Measurements from ENCODE around the gene RPS6KA2.
"Not testable (repeated sequence)": the region's sequence is repeated elsewhere in the genome, so short reads cannot be mapped to it uniquely, and the experiment has no call there.

RPS6KA2 gene

GRCh38 chr6:166529586-166529985 lies 97.5 kb downstream of the RPS6KA2 start:
- TF ChIP-seq BHLHE40 (IDR thresholded peaks at IDR 0.05; ENCODE audit: borderline replicate concordance): no peak
- TF ChIP-seq PKNOX1 (IDR thresholded peaks at IDR 0.05): no peak
- TF ChIP-seq LEF1 (IDR thresholded peaks at IDR 0.05; ENCODE audit: borderline replicate concordance): no peak
- TF ChIP-seq ELF4 (IDR thresholded peaks at IDR 0.05): no peak
- no peak for TF ChIP-seq SUZ12 (IDR thresholded peaks at IDR 0.05)
- ChIA-PET CTCF (no interaction called here), POLR2A (no interaction called here)
- no peak for DNase-seq (ENCODE audit: extremely low spot score)

- POLR2A ChIA-PET; CTCF ChIA-PET; DNase-seq (ENCODE audit: extremely low spot score): not testable (repeated sequence)
Measured at GRCh38 chr6:166529058-166529457, 98.0 kb downstream of the RPS6KA2 start.

GRCh38 chr6:166527849-166528248 lies 99.2 kb downstream of the RPS6KA2 start:
- no peak for TF ChIP-seq CTBP1 (IDR thresholded peaks at IDR 0.05; ENCODE audit: borderline replicate concordance)
- TF ChIP-seq PKNOX1 (IDR thresholded peaks at IDR 0.05): no peak
- no peak for TF ChIP-seq TARDBP (IDR thresholded peaks at IDR 0.05)
- TF ChIP-seq ELF4 (IDR thresholded peaks at IDR 0.05): no peak
- TF ChIP-seq HDGF (IDR thresholded peaks at IDR 0.05; ENCODE audit: borderline replicate concordance): no peak
- TF ChIP-seq L3MBTL2 (conservative IDR thresholded peaks at IDR 0.05): no peak
- TF ChIP-seq ZNF384 (IDR thresholded peaks at IDR 0.05): no peak
- TF ChIP-seq ARNT (IDR thresholded peaks at IDR 0.05): no peak
- no peak for TF ChIP-seq FOXK2 (IDR thresholded peaks at IDR 0.05)
- TF ChIP-seq SUZ12 (IDR thresholded peaks at IDR 0.05): no peak
- TF ChIP-seq SP1 (IDR thresholded peaks at IDR 0.05): no peak
- no peak for TF ChIP-seq LEF1 (IDR thresholded peaks at IDR 0.05; ENCODE audit: borderline replicate concordance)
- TF ChIP-seq FOXM1 (IDR thresholded peaks at IDR 0.05; ENCODE audit: borderline replicate concordance): no peak
- no peak for TF ChIP-seq NFRKB (IDR thresholded peaks at IDR 0.05)
- TF ChIP-seq BHLHE40 (IDR thresholded peaks at IDR 0.05; ENCODE audit: borderline replicate concordance): no peak
- no peak for TF ChIP-seq FOXA1 (IDR thresholded peaks at IDR 0.05)
- POLR2A ChIA-PET: no interaction called here
- no peak for DNase-seq (ENCODE audit: extremely low spot score)
- CTCF ChIA-PET: interaction anchor here (0.6 to 1.1 kb wide), 2 partner anchors 15 to 54 kb away, joined by 3 read pairs; no protein-coding TSS in a partner anchor

GRCh38 chr6:166526937-166527336 lies 100.1 kb downstream of the RPS6KA2 start:
- ChIA-PET POLR2A (interaction anchor here (1.0 kb wide), 1 partner anchor 9 kb away, joined by 3 read pairs; no protein-coding TSS in a partner anchor), CTCF (interaction anchor here (1.1 kb wide), 1 partner anchor 14 kb away, joined by 3 read pairs; no protein-coding TSS in a partner anchor)

GRCh38 chr6:166525567-166525966 lies 101.5 kb downstream of the RPS6KA2 start:
- TF ChIP-seq FOXM1 (IDR thresholded peaks at IDR 0.05; ENCODE audit: borderline replicate concordance) (no peak), ELF4 (IDR thresholded peaks at IDR 0.05) (no peak), ZNF384 (IDR thresholded peaks at IDR 0.05) (no peak), FOXA1 (IDR thresholded peaks at IDR 0.05) (no peak), CTBP1 (IDR thresholded peaks at IDR 0.05; ENCODE audit: borderline replicate concordance) (no peak), LEF1 (IDR thresholded peaks at IDR 0.05; ENCODE audit: borderline replicate concordance) (no peak), SP1 (IDR thresholded peaks at IDR 0.05) (no peak), NFRKB (IDR thresholded peaks at IDR 0.05) (no peak), ARNT (IDR thresholded peaks at IDR 0.05) (no peak), PKNOX1 (IDR thresholded peaks at IDR 0.05) (no peak), TARDBP (IDR thresholded peaks at IDR 0.05) (no peak), FOXK2 (IDR thresholded peaks at IDR 0.05) (no peak), BHLHE40 (IDR thresholded peaks at IDR 0.05; ENCODE audit: borderline replicate concordance) (no peak), HDGF (IDR thresholded peaks at IDR 0.05; ENCODE audit: borderline replicate concordance) (no peak)
- DNase-seq (ENCODE audit: extremely low spot score): no peak
- POLR2A ChIA-PET: no interaction called here
- CTCF ChIA-PET: no interaction called here

More at GRCh38 chr6:166526937-166527336, 100.1 kb downstream of the RPS6KA2 start:
- TF ChIP-seq LEF1 (IDR thresholded peaks at IDR 0.05; ENCODE audit: borderline replicate concordance): no peak
- TF ChIP-seq TARDBP (IDR thresholded peaks at IDR 0.05): no peak
- no peak for TF ChIP-seq FOXK2 (IDR thresholded peaks at IDR 0.05)
- TF ChIP-seq SP1 (IDR thresholded peaks at IDR 0.05): no peak
- no peak for TF ChIP-seq FOXM1 (IDR thresholded peaks at IDR 0.05; ENCODE audit: borderline replicate concordance)
- no peak for TF ChIP-seq SUZ12 (IDR thresholded peaks at IDR 0.05)
- no peak for TF ChIP-seq BHLHE40 (IDR thresholded peaks at IDR 0.05; ENCODE audit: borderline replicate concordance)
- TF ChIP-seq L3MBTL2 (conservative IDR thresholded peaks at IDR 0.05): no peak
- no peak for TF ChIP-seq PKNOX1 (IDR thresholded peaks at IDR 0.05)
- TF ChIP-seq ZNF384 (IDR thresholded peaks at IDR 0.05): no peak
- no peak for TF ChIP-seq CTBP1 (IDR thresholded peaks at IDR 0.05; ENCODE audit: borderline replicate concordance)
- no peak for DNase-seq (ENCODE audit: extremely low spot score)

- no peak for TF ChIP-seq FOXK2 (IDR thresholded peaks at IDR 0.05)
- no peak for TF ChIP-seq ZNF384 (IDR thresholded peaks at IDR 0.05)
- TF ChIP-seq FOXM1 (IDR thresholded peaks at IDR 0.05; ENCODE audit: borderline replicate concordance): no peak
- no peak for TF ChIP-seq NFRKB (IDR thresholded peaks at IDR 0.05)
- no peak for TF ChIP-seq ELF4 (IDR thresholded peaks at IDR 0.05)
- no peak for TF ChIP-seq LEF1 (IDR thresholded peaks at IDR 0.05; ENCODE audit: borderline replicate concordance)
- no peak for TF ChIP-seq SUZ12 (IDR thresholded peaks at IDR 0.05)
- no peak for TF ChIP-seq ARNT (IDR thresholded peaks at IDR 0.05)
- TF ChIP-seq PKNOX1 (IDR thresholded peaks at IDR 0.05): no peak
- TF ChIP-seq SP1 (IDR thresholded peaks at IDR 0.05): no peak
- TF ChIP-seq HDGF (IDR thresholded peaks at IDR 0.05; ENCODE audit: borderline replicate concordance): no peak
- no peak for TF ChIP-seq CTBP1 (IDR thresholded peaks at IDR 0.05; ENCODE audit: borderline replicate concordance)
- no peak for TF ChIP-seq BHLHE40 (IDR thresholded peaks at IDR 0.05; ENCODE audit: borderline replicate concordance)
- no peak for TF ChIP-seq FOXA1 (IDR thresholded peaks at IDR 0.05)
- no peak for TF ChIP-seq TARDBP (IDR thresholded peaks at IDR 0.05)
- TF ChIP-seq L3MBTL2 (conservative IDR thresholded peaks at IDR 0.05): no peak
- POLR2A ChIA-PET: no interaction called here
Measured at GRCh38 chr6:166523782-166524559, 103.1 kb downstream of the RPS6KA2 start.

More at GRCh38 chr6:166523782-166524559, 103.1 kb downstream of the RPS6KA2 start:
- CTCF ChIA-PET: no interaction called here
- no peak for DNase-seq (ENCODE audit: extremely low spot score)
